GM19035 (cell line): ENCODE measurements around the gene CCL8.
"Not testable (repeated sequence)": the region's sequence is repeated elsewhere in the genome, so short reads cannot be mapped to it uniquely, and the experiment has no call there.

Experiments
- ATAC-seq: cut with Tn5 transposase; IDR thresholded peaks from one replicate; pipeline ENCODE4 v1.9.1; 2021; ENCODE audit not compliant: unreplicated experiment

Gene CCL8

GRCh38 chr17:34313164-34313563, 6.1 kb upstream of the CCL8 start:
- ATAC-seq = no peak

GRCh38 chr17:34314279-34314678, 5.0 kb upstream of the CCL8 start:
- ATAC-seq = no peak

GRCh38 chr17:34318474-34318873, 761 bp upstream of the CCL8 start:
- no peak for ATAC-seq

- ATAC-seq = no peak
Observed at GRCh38 chr17:34321964-34322363, 2.7 kb downstream of the CCL8 start.

- ATAC-seq = not testable (repeated sequence)
Observed at GRCh38 chr17:34327580-34327979, 8.3 kb downstream of the CCL8 start.

- ATAC-seq = no peak
Observed at GRCh38 chr17:34337701-34338100, 18.5 kb downstream of the CCL8 start.

- ATAC-seq = no peak
Observed at GRCh38 chr17:34339138-34339770, 20.0 kb downstream of the CCL8 start.

GRCh38 chr17:34341916-34342315, 22.7 kb downstream of the CCL8 start:
- ATAC-seq = no peak

GRCh38 chr17:34347063-34347462, 27.8 kb downstream of the CCL8 start:
- ATAC-seq = no peak

GRCh38 chr17:34349751-34350150, 30.5 kb downstream of the CCL8 start:
- no peak for ATAC-seq

GRCh38 chr17:34351096-34351495, 31.9 kb downstream of the CCL8 start:
- no peak for ATAC-seq

- no peak for ATAC-seq
Observed at GRCh38 chr17:34352191-34352590, 33.0 kb downstream of the CCL8 start.

- ATAC-seq = no peak
Observed at GRCh38 chr17:34354637-34355036, 35.4 kb downstream of the CCL8 start.

GRCh38 chr17:34356194-34356593, 37.0 kb downstream of the CCL8 start, which contains the start of gene CCL13:
Gene CCL13, plus strand, starts transcription at chr17:34356480. Its CDS starts 47 bp downstream, at chr17:34356527.
- ATAC-seq = no peak

GRCh38 chr17:34357398-34357797, 38.2 kb downstream of the CCL8 start:
- ATAC-seq = no peak

GRCh38 chr17:34358631-34359030, 39.4 kb downstream of the CCL8 start:
- ATAC-seq = no peak

GRCh38 chr17:34360601-34361270, 41.5 kb downstream of the CCL8 start:
- no peak for ATAC-seq

GRCh38 chr17:34361478-34362061, 42.3 kb downstream of the CCL8 start:
- peak; percentile 73 for ATAC-seq

GRCh38 chr17:34363183-34363661, 44.0 kb downstream of the CCL8 start, which contains the start of gene CCL1:
Gene CCL1, minus strand, starts transcription at chr17:34363233. Its CDS starts 72 bp downstream, at chr17:34363161.
- ATAC-seq = no peak

GRCh38 chr17:34364751-34365150, 45.5 kb downstream of the CCL8 start:
- no peak for ATAC-seq

- no peak for ATAC-seq
Observed at GRCh38 chr17:34365340-34365739, 46.1 kb downstream of the CCL8 start.

GRCh38 chr17:34366010-34366409, 46.8 kb downstream of the CCL8 start:
- no peak for ATAC-seq
